ENCODE data around the gene MAS1. TPM values are rescaled to one million over a fixed set of nuclear protein-coding genes. Genes with fewer than 3 reads are reported as not detected.

The MAS1 gene
- total RNA-seq, 1 experiment from 2014 or later, result not detected

DNA sequence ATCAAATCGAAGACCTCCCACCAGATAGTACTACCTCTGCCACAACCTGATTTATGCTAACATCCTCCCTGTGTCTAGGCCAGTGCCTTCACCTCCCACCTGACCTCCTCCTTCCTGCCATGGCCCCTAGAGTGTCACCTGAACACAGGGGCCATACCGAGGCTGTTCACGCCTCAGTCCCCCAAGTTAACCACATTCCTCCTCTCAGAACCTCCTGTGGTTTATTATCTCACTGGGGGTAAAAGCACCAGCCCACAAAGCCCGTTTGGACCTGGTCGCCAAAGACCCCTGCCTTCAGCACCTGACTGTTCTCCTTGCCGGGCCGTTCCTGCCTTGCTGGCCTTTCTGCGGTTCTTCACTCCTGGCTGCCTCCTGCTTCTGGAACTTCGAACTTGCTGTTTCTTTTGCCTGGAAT, 13.7 kb downstream of the MAS1 start:
- Histone ChIP-seq H3K9me3 (ENCODE audit: control insufficient read depth, insufficient read depth, low read depth, low read length) (no peaks in the 10 kb centered on the region), H3K27me3 (ENCODE audit: control insufficient read depth, insufficient read depth, low read length) (peaks cover 8% of the 10 kb centered on the region; the same call in 1 of the 2 replicates), H3K4me1 (ENCODE audit: control insufficient read depth, insufficient read depth, low read length) (no peaks in the 10 kb centered on the region), H3K4me3 (ENCODE audit: low read depth in 2 of 2, low read length in 2 of 2) (no peak overlapping the region), H3K36me3 (ENCODE audit: control insufficient read depth, insufficient read depth, low read length) (no peaks in the 10 kb centered on the region), H3K27ac (ENCODE audit: low read length) (no peak overlapping the region)
- TF ChIP-seq TCF7L2 (IDR thresholded peaks at IDR 0.05; ENCODE audit: low read depth, low read length) (no peak), POLR2AphosphoS5 (IDR thresholded peaks at IDR 0.05; ENCODE audit: low read depth, low read length) (no peak), SIN3A (IDR thresholded peaks at IDR 0.05; ENCODE audit: borderline replicate concordance, insufficient read depth, low read depth, low read length) (no peak)
- TF ChIP-seq, protein P1, sequence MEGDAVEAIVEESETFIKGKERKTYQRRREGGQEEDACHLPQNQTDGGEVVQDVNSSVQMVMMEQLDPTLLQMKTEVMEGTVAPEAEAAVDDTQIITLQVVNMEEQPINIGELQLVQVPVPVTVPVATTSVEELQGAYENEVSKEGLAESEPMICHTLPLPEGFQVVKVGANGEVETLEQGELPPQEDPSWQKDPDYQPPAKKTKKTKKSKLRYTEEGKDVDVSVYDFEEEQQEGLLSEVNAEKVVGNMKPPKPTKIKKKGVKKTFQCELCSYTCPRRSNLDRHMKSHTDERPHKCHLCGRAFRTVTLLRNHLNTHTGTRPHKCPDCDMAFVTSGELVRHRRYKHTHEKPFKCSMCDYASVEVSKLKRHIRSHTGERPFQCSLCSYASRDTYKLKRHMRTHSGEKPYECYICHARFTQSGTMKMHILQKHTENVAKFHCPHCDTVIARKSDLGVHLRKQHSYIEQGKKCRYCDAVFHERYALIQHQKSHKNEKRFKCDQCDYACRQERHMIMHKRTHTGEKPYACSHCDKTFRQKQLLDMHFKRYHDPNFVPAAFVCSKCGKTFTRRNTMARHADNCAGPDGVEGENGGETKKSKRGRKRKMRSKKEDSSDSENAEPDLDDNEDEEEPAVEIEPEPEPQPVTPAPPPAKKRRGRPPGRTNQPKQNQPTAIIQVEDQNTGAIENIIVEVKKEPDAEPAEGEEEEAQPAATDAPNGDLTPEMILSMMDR (IDR thresholded peaks at IDR 0.05), result no peak
- TF ChIP-seq, protein P2, sequence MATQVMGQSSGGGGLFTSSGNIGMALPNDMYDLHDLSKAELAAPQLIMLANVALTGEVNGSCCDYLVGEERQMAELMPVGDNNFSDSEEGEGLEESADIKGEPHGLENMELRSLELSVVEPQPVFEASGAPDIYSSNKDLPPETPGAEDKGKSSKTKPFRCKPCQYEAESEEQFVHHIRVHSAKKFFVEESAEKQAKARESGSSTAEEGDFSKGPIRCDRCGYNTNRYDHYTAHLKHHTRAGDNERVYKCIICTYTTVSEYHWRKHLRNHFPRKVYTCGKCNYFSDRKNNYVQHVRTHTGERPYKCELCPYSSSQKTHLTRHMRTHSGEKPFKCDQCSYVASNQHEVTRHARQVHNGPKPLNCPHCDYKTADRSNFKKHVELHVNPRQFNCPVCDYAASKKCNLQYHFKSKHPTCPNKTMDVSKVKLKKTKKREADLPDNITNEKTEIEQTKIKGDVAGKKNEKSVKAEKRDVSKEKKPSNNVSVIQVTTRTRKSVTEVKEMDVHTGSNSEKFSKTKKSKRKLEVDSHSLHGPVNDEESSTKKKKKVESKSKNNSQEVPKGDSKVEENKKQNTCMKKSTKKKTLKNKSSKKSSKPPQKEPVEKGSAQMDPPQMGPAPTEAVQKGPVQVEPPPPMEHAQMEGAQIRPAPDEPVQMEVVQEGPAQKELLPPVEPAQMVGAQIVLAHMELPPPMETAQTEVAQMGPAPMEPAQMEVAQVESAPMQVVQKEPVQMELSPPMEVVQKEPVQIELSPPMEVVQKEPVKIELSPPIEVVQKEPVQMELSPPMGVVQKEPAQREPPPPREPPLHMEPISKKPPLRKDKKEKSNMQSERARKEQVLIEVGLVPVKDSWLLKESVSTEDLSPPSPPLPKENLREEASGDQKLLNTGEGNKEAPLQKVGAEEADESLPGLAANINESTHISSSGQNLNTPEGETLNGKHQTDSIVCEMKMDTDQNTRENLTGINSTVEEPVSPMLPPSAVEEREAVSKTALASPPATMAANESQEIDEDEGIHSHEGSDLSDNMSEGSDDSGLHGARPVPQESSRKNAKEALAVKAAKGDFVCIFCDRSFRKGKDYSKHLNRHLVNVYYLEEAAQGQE (IDR thresholded peaks at IDR 0.05; ENCODE audit: insufficient read depth in 1 of 2, low read depth in 2 of 2, low read length in 1 of 2), result no peak
- intact Hi-C loops (cut with micrococcal nuclease; ENCODE audit: unreplicated experiment), result no loop called here
- in situ Hi-C loops (cut with HindIII; ENCODE audit: low pct_unique_long_range_greater_than_20kb, low sequenced_read_pairs), result no loop called here
- ATAC-seq, result no peak
- no TSS peak for BruUV-seq (replicated peaks)
- CTCF ChIA-PET, result no interaction called here
- POLR2A ChIA-PET, result no interaction called here
- no peak for DNase-seq (ENCODE audit: low read depth, low spot score)

DNA sequence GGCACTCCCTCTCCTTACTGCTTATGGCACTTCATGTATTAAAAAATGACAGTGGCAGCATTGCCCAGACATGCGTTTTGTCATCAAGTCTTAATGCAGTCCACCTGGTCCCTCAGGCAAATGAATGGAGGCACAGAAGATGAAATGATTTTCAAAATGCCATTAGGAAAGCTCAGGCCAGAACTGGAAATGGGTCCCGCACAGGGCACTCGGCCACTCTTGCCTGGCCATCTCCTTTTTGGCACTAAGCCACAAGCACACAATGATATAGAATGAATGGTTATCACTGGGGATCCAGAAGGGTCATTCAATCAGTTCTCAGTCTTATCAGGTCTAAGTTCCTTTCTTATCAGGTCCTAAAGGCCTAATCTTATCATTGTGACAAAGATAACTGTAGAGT, 15.6 kb downstream of the MAS1 start:
- Histone ChIP-seq H3K4me1 (ENCODE audit: control insufficient read depth, insufficient read depth, low read length) (no peaks in the 10 kb centered on the region), H3K36me3 (ENCODE audit: control insufficient read depth, insufficient read depth, low read length) (no peaks in the 10 kb centered on the region), H3K27ac (ENCODE audit: low read length) (no peak overlapping the region), H3K9me3 (ENCODE audit: control insufficient read depth, insufficient read depth, low read depth, low read length) (no peaks in the 10 kb centered on the region), H3K27me3 (ENCODE audit: control insufficient read depth, insufficient read depth, low read length) (peaks cover 10% of the 10 kb centered on the region), H3K4me3 (ENCODE audit: low read depth in 2 of 2, low read length in 2 of 2) (no peak overlapping the region)
- in situ Hi-C loops (cut with HindIII; ENCODE audit: low pct_unique_long_range_greater_than_20kb, low sequenced_read_pairs), result no loop called here
- CTCF ChIA-PET, result no interaction called here
- no peak for DNase-seq (ENCODE audit: low read depth, low spot score)
- no TSS peak for BruUV-seq (replicated peaks)
- ATAC-seq, result no peak
- intact Hi-C loops (cut with micrococcal nuclease; ENCODE audit: unreplicated experiment), result no loop called here
- TF ChIP-seq, protein P1 (IDR thresholded peaks at IDR 0.05), result no peak
- TF ChIP-seq SIN3A (IDR thresholded peaks at IDR 0.05; ENCODE audit: borderline replicate concordance, insufficient read depth, low read depth, low read length) (no peak), TCF7L2 (IDR thresholded peaks at IDR 0.05; ENCODE audit: low read depth, low read length) (no peak), POLR2AphosphoS5 (IDR thresholded peaks at IDR 0.05; ENCODE audit: low read depth, low read length) (no peak)
- TF ChIP-seq, protein P2 (IDR thresholded peaks at IDR 0.05; ENCODE audit: insufficient read depth in 1 of 2, low read depth in 2 of 2, low read length in 1 of 2), result no peak
- POLR2A ChIA-PET, result no interaction called here
